ENCODE results near the gene USP48.
"Not testable (repeated sequence)": the region's sequence is repeated elsewhere in the genome, so short reads cannot be mapped to it uniquely, and the experiment has no call there.

USP48 gene

GRCh38 chr1:21636029-21636428, 146.9 kb downstream of the USP48 start:
- no peak overlapping the region for H3K4me3 ChIP-seq (ENCODE audit: low read length)
- no peak overlapping the region for H2AFZ ChIP-seq (ENCODE audit: low read depth, low read length)

GRCh38 chr1:21634806-21635535, 148.0 kb downstream of the USP48 start:
- Histone ChIP-seq H3K4me1 (ENCODE audit: insufficient read depth, low read length) (peaks cover 12% of the 10 kb centered on the region), H3K36me3 (ENCODE audit: insufficient read depth, low read length) (no peaks in the 10 kb centered on the region), H3K9me3 (ENCODE audit: low read length) (no peaks in the 10 kb centered on the region), H2AFZ (ENCODE audit: low read depth, low read length) (no peak overlapping the region), H3K4me3 (ENCODE audit: low read length) (no peak overlapping the region), H3K27me3 (ENCODE audit: insufficient read depth, low read length) (no peaks in the 10 kb centered on the region)

More at GRCh38 chr1:21636029-21636428, 146.9 kb downstream of the USP48 start:
- Histone ChIP-seq H3K9me3 (ENCODE audit: low read length) (no peaks in the 10 kb centered on the region), H3K27me3 (ENCODE audit: insufficient read depth, low read length) (no peaks in the 10 kb centered on the region), H3K4me1 (ENCODE audit: insufficient read depth, low read length) (peaks cover 12% of the 10 kb centered on the region), H3K36me3 (ENCODE audit: insufficient read depth, low read length) (no peaks in the 10 kb centered on the region)

GRCh38 chr1:21633992-21634805, 148.8 kb downstream of the USP48 start:
- Histone ChIP-seq H3K4me1 (ENCODE audit: insufficient read depth, low read length) (peaks cover 12% of the 10 kb centered on the region), H3K27me3 (ENCODE audit: insufficient read depth, low read length) (no peaks in the 10 kb centered on the region), H2AFZ (ENCODE audit: low read depth, low read length) (no peak overlapping the region), H3K36me3 (ENCODE audit: insufficient read depth, low read length) (no peaks in the 10 kb centered on the region), H3K4me3 (ENCODE audit: low read length) (no peak overlapping the region), H3K9me3 (ENCODE audit: low read length) (no peaks in the 10 kb centered on the region)

- Histone ChIP-seq H3K9me3 (ENCODE audit: low read length) (no peaks in the 10 kb centered on the region), H3K36me3 (ENCODE audit: insufficient read depth, low read length) (no peaks in the 10 kb centered on the region), H3K4me3 (ENCODE audit: low read length) (no peak overlapping the region), H3K4me1 (ENCODE audit: insufficient read depth, low read length) (peaks cover 9% of the 10 kb centered on the region), H3K27me3 (ENCODE audit: insufficient read depth, low read length) (no peaks in the 10 kb centered on the region), H2AFZ (ENCODE audit: low read depth, low read length) (no peak overlapping the region)
Observed at GRCh38 chr1:21633141-21633755, 149.7 kb downstream of the USP48 start.

- Histone ChIP-seq H3K9me3 (ENCODE audit: low read length) (no peaks in the 10 kb centered on the region), H3K4me3 (ENCODE audit: low read length) (no peak overlapping the region), H3K27me3 (ENCODE audit: insufficient read depth, low read length) (no peaks in the 10 kb centered on the region)
Observed at GRCh38 chr1:21631944-21632887, 150.7 kb downstream of the USP48 start.

GRCh38 chr1:21631590-21631943, 151.4 kb downstream of the USP48 start:
- not testable (repeated sequence) for H3K36me3 ChIP-seq (ENCODE audit: insufficient read depth, low read length); H3K4me3 ChIP-seq (ENCODE audit: low read length); H3K27me3 ChIP-seq (ENCODE audit: insufficient read depth, low read length); H3K4me1 ChIP-seq (ENCODE audit: insufficient read depth, low read length); H2AFZ ChIP-seq (ENCODE audit: low read depth, low read length); H3K9me3 ChIP-seq (ENCODE audit: low read length)

More at GRCh38 chr1:21631944-21632887, 150.7 kb downstream of the USP48 start:
- no peaks in the 10 kb centered on the region for H3K36me3 ChIP-seq (ENCODE audit: insufficient read depth, low read length)
- no peak overlapping the region for H2AFZ ChIP-seq (ENCODE audit: low read depth, low read length)
- peaks cover 9% of the 10 kb centered on the region for H3K4me1 ChIP-seq (ENCODE audit: insufficient read depth, low read length)

GRCh38 chr1:21630571-21631343, 152.2 kb downstream of the USP48 start:
- H3K36me3 ChIP-seq (ENCODE audit: insufficient read depth, low read length) = no peaks in the 10 kb centered on the region
- H3K4me1 ChIP-seq (ENCODE audit: insufficient read depth, low read length) = peaks cover 9% of the 10 kb centered on the region
- H3K4me3 ChIP-seq (ENCODE audit: low read length) = no peak overlapping the region
- H2AFZ ChIP-seq (ENCODE audit: low read depth, low read length) = no peak overlapping the region
- H3K9me3 ChIP-seq (ENCODE audit: low read length) = no peaks in the 10 kb centered on the region
- H3K27me3 ChIP-seq (ENCODE audit: insufficient read depth, low read length) = no peaks in the 10 kb centered on the region

- H3K27me3 ChIP-seq (ENCODE audit: insufficient read depth, low read length) = no peaks in the 10 kb centered on the region
- no peaks in the 10 kb centered on the region for H3K9me3 ChIP-seq (ENCODE audit: low read length)
- H3K4me1 ChIP-seq (ENCODE audit: insufficient read depth, low read length) = peaks cover 9% of the 10 kb centered on the region
- H3K4me3 ChIP-seq (ENCODE audit: low read length) = no peak overlapping the region
- no peak overlapping the region for H2AFZ ChIP-seq (ENCODE audit: low read depth, low read length)
- no peaks in the 10 kb centered on the region for H3K36me3 ChIP-seq (ENCODE audit: insufficient read depth, low read length)
Observed at GRCh38 chr1:21629971-21630370, 153.0 kb downstream of the USP48 start.

GRCh38 chr1:21628798-21629393, 154.1 kb downstream of the USP48 start:
- H3K4me1 ChIP-seq (ENCODE audit: insufficient read depth, low read length) = peaks cover 9% of the 10 kb centered on the region
- H3K27me3 ChIP-seq (ENCODE audit: insufficient read depth, low read length) = no peaks in the 10 kb centered on the region
- no peak overlapping the region for H2AFZ ChIP-seq (ENCODE audit: low read depth, low read length)
- H3K4me3 ChIP-seq (ENCODE audit: low read length) = no peak overlapping the region
- H3K36me3 ChIP-seq (ENCODE audit: insufficient read depth, low read length) = no peaks in the 10 kb centered on the region
- no peaks in the 10 kb centered on the region for H3K9me3 ChIP-seq (ENCODE audit: low read length)
